Putamen (tissue), 1 donor: Measurements from ENCODE around the gene OTOG.
A peak's percentile ranks its signal among the peaks of the same experiment; 100 is the strongest.

Experiments
- DNase-seq: peaks from one replicate; pipeline ENCODE4 v3.0.0-alpha.2; 2016; ENCODE audit warnings: low spot score

OTOG gene

DNA sequence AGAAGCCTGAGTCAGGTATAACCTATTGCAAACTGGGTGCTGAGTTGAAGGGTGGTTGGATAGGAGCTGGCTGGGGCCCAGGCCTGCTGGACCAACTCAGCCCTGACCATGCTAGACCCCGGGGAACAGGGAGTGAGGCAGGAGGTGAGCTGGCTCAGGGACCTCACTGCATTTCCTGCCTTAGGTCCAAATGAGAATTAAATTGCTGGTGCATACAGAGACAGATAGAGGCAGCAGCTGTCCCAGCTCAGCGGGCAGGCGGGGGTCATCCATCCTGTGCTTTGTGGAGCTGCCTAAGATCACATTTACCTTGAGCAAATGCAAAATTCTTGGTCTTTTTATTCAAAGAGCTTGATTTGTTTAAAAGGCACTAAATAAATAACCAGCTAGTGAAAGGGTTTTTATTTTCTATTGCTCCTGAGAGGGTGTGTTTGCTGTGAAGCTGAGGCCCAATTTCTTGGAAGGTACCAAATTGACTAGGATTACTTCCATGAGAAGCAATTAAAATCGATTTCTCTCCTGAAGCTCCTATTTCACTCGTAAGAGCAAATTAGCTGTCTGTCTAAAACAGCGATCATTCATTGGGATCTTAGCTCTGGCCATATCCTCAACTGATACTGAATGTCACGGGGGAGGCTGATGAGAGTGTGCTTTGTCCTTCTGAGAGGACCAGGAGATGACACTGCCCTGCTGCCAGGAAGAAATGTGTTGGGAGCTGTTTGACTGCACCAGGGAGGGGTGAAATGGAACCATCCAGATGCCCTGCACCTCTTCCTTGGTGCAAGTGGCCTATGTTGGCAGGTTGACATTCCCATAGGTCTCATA, 27.8 kb upstream of the OTOG start:
- DNase-seq, result peak; percentile 58

DNA sequence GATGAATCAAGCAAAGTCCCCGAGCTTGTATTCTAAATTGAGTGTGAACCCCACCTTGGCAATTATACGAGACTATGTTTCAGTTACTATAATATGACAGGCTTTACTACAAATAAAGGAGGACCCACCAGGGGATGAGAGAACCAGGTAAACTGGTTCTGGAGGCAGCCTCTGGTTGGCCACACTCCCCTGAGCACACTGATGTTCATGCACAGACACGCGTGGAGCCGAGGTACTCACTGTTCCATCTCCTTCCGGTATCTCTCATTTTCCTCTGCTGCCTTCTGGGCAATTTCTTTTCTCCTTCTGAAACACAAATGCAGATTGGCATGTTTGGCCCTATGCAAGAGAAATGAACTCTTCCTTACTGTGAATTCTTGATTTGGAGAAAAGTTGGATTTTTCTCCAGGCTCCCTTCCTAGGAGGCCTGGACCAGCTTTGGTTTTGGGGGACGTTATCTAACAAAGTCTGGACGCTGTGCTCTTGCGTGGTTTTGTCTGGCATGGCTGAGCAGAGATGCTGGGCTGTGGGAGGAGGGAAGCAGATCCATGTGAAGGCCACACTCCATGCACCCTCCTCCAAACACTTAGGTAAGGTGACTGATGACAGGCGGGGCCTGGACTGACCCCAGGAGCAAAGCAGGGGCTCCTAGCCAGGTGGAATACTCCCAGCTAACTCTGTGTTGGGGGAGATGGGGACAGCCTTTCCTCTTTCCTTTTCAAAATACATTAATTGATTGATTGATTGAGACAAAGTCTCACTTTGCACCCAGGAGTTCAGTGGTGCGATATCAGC, 25.8 kb upstream of the OTOG start:
- DNase-seq, result no peak

DNA sequence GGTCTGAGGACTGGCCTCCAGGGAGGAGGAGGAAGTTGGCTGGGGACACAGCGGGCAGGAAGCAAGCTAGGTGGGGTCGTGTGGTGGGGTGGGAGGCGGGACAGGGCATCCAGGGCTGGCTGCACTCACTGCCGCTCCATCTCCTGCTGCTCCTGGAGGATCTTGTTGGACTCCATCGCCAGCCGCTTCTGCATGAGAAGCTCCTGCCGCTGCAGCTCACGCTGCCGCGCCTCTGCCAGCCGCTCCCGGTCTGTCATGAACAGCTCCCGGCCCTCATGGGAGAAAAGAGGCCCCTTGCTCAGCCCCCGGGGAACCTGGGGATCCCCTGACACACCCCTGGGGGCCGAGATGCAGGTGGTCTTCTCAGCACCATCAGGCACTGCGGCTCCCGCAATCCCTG, 24.4 kb upstream of the OTOG start:
- DNase-seq, result no peak

DNA sequence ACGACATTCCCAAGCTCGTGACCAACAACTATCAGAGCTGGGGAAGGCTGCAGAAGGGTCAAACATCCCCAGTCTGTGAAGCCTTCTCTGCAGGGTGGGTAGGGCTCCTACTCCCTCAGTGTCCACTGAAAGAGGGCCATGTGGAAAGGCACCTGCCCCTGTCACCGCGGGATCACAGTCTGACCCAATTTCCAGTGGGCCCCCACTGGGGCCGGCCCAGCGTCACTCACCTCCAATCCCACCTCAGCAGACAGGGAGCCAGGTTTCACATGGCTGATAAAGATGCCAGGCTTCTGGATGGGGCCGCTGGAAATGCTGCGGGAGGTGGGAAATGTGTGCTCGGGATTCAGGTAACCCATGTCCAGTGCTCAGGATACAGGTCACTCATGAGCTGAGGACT, 22.8 kb upstream of the OTOG start:
- DNase-seq, result no peak

DNA sequence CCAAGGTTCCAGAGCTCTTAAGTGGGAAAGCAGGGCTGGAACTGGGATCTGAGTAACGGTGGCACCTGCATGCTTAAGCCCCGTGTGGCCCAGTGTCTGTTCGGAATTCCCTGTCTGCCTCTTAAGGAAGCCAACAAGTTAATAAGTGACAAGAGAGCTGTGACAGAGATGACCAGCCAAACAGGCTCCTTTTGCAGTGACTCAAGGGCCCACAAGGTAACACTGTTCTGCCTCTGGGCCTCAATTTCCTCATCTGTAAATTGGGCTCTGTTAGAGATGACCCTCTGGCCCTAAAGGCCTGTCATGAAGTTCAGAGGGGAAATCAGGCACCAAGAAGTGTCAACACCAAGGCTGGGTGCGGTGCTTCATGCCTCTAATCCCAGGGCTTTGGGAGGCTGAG, 21.5 kb upstream of the OTOG start:
- DNase-seq, result no peak

DNA sequence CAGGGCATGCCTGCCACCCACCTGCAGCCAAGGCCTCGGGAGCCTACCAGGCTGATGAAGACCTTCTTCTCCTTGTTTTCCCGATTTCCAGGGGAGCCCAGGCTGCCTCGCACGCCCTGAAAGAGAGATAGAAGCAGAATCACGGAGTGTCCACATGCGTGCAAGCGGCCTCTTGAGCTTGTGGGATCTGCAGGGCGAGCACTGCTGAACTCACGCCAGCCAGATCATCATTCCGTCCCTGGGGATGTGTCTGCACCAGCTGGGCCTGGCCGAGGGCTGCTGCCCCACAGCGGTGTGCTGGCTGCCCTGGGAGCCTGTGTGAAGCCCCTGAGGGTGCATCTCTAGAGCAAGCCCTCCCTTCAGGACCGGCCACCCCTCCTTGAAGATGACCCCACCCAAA, 20.7 kb upstream of the OTOG start:
- DNase-seq, result no peak

DNA sequence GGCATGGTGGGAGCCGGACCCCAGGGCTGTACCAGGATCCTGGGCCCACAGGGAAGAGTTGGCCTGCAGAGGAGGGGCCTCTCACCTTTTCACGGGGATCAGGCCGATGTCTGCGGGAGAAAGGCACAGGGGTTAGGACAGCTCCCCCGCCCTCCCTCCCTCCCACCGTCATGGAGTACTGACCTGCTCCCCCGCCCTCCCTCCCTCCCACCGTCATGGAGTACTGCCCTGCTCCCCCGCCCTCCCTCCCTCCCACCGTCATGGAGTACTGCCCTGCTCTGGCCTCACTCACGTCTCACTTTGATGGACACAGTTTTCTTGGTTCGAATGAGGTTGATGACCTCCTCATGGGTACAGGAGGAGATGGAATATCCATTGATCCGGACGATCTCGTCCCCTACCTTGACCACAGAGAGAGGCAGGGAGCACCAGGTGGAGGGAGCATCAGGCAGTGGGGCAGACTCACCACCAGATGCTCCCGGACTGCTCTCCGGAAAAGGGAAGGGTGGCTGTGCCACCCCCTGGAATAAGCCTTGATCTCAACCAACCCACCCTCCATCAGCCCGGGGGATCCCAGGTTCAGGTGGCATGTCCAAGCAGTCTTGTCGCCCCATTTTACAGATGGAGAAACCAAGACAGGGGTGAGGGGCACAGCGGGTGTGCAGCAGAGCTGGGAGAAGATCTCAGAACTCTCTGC, 20.0 kb upstream of the OTOG start:
- no peak for DNase-seq

DNA sequence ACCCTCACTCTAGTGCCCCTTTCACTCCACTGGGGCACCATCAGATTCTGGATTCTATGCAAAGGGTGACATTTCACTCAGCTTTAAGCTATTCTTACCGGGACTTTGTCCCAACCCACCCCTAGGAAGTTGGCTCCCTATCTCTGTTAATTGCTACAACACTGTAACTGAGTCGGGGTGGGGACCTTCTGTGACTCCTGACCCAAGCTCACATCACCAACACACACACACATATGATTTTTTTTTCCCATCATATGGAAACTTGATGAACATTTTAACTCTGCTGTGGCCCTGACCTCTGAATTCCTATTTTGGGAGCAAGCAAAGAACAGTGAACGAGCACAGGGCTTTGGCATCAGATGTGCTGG, 19.4 kb upstream of the OTOG start:
- no peak for DNase-seq

DNA sequence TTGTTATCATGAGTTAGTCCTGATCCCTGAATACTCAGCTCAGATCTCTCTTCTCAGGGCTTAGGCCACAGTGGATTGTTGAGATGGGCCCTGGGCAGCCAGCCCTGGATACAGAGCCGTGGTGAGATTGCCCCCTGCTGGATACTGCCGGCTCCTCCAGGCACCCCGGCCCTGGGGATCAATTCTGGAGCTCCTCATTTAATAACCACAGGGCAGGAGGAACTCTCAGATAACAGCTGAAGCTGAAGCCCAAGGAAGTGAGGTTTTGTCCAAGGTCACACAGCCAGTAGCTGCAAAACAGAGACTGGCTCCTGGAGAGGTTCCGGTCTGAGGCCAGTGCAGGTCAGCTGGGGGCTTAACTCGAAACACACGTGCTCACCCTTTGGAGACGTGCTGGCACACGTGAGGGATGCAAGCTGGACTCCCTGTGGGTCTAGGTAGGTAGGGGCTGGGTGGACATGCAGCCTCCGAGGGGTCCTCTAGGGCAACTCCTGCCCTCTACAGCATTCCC, 18.8 kb upstream of the OTOG start:
- peak; percentile 44 for DNase-seq

DNA sequence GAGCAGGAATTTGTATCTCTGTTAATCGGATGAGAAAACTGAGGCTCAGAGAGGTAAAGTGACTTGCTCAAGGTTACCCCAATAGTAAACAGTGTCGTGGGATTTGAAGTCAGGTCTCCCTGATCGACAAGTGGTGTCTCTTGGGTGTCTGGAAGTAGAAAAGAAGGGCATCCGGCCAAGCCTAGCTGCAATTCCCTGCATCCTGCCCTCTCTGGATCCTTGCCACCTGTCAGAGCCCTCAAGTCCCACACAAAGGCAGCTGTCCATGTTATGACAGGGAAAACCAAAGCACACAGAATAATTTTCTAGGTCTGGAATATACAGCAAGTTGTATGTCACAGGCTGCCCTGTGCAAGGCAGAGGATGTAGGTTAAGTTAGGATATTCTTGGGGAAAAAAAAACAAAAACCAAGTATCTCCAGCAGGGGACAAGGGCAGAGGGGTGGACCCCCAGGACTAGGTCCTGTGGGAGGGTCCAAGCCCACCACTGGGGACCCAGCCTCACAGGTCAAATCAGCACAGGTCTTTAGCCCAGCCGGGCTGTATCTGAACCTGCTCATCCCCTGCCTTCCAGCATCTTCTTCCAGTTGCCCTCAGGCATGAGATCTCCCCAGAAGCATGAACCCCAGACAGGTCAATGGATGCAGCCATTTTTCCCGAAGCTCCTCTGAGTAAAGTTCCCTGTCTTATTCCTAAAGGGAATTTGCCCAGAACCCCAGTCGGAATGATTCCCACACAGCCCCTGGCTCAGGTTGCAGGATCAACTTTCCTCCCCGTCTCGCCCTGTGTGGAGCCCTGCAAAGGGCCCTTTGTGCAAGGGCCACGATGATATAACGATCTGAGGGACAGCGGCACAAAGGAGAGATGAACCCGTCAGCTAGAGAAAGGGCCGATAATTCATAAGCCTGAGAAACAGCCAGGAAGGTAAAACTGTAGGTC, 17.9 kb upstream of the OTOG start:
- no peak for DNase-seq

DNA sequence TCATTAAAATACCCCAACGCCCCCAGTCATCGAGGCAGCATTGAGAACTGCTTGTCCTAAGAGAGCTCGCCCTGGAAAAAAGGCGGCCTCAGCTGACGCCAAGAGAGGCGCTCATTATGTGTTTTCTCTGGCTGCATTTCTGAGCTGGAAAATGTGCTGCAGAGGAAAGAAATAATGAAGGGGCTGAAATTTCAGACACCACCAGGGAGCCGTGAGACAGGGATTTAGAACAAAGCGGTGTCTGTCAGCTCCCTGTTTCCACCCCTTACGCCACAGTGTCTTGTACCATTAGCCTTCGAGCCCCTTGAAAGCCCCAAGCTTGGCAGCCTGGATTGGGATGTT, 17.2 kb upstream of the OTOG start:
- DNase-seq, result peak; percentile 44

DNA sequence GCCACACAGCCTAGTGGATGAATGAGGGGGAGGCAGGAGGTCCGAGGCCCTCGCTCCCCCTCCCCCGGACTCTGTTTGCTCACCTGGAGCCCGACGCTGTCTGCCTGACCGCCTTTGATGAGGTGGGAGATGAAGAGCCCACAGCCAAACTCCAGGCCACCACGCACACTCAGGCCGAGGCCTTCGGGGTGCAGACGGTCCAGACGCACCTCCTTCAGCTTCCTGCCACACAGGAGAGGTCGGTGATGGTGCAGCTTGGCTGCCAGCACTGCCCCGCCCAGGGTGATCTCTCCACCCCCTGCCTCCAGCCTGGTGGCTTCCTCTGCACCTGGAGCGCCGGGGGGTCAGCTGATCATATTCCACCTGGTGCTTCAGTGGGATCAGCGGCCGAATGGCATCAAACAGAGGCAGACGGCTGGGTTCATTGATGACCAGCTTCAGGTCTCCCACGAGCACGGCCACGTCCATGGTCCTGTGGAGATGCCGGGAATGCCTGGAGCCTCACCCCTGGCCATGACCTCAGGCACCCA, 15.9 kb upstream of the OTOG start:
- no peak for DNase-seq

DNA sequence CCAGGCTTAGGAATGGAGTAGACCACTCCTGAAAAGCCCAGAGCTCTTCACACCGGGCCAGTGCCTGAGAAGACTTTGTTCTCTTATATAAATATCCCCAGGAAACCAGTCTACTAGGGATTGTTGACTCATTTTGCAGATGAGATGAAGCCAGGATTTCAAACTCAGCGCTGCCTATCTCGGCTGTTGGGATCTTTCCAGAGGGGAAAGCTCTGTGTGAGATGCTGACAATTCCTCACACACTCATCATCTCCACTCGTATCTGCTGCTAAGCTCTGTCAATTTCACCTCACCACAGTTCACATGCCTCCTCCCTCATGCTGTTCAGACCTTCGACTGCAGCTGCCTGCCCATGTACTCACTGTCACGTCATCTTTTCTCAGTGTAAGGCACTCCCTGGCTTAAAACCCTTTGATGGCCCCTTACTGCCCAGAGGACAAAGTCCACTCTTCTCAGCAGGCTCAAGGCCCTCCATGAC, 15.4 kb upstream of the OTOG start:
- DNase-seq, result peak; percentile 44

DNA sequence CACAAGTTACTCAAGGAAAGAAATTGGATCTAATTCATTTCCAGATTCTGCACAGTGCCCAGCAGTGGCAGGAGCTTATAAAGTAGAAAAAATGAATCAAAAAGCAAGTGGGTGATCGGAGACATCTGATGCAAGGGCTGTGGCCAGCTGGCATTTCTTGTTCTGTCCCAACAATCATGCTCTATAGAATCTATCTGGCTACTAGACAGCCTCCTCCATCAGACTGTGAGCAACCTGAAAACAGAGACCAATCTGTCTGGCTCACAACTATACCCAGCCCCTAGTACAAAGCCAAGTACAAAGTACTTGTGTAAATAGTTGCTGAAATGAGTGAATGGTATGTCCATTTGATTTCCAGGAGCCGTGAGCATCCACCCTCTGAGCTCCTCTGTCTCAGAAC, 14.3 kb upstream of the OTOG start:
- DNase-seq, result no peak

DNA sequence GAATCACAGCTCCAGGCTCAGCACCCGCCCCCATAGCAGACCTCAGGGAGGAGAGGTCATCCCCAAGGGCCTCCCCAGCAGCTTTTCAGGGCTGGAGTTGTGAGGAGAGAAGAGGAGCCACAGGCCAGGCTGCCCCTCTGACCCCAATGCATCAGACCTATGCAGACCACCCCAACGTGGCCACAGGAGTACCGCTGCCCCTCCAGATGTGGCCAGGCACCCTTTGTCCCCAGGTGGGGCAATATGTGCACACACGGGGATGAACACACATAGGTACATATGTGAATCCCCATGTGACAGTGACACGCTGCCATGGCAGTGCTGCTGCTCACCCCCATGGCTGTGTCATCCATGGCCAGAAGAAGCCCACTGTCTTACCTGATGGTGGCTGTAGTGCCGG, 13.7 kb upstream of the OTOG start:
- DNase-seq, result no peak

DNA sequence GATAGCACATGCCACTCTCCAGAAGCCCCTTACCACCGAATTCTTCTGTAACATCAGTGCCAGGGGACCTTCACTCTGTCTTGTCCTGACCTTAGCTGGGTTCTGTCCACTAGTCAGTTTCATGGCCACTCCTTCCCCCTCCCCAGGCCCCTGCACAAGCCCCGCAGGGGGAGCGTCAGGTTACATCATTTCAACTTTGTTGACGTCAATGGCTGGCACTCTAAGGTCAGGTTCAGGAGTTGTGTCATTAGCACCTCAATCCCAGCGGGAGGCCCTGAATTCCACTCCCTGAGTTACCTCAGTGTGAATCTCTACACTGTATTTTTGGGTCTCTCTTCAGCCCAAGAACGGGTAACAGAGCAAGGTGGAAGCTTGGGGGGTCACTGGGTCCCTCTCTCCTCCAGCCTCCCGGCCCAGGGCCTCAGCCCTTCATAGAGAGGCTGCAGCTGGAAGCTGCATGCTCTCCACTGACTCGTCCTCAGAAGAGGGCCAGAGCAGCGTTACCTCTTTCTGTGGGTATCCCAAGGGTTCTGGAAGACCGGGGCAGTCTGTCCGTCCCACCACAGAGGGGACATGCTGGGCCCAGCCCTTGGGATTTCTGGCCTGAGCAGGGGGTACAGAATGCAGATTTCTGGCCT, 13.2 kb upstream of the OTOG start:
- no peak for DNase-seq

DNA sequence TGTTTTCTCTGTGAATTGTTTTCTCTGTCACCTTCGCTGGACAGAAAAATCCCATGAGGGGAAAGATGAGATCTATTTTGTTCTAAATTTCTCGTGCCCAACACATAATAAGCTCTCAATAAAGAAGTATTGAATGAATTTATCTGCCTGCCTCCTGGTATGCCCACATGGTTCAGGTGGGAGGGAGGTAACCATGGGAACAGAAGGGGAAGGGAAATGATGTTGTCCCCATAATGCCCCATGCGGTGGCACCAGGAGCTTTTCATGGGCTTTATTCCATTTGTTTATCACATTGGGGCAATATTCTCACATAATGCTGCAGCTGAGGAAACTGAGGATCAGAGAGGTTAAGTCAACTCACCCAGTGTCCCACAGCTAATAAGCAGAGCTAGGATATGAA, 11.6 kb upstream of the OTOG start:
- DNase-seq, result no peak

DNA sequence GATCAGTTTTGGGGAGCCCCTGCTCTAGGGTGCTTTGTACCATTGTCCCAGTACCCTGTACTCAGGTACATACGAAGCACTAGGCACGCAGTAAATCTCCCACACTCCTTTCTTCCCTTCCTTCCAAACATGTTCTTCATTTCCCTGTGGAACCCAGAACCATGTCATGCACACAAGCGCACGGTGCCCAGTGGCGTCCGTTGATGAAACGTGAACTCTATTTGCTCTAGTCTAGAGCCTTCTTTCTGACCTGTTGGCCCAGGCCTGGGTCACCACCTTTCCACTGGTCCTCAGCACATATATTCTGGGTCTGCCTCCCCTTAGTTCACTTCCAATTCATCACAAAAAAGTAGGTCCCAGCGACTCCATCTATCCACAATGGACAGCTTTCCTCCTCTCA, 9.8 kb upstream of the OTOG start:
- no peak for DNase-seq

DNA sequence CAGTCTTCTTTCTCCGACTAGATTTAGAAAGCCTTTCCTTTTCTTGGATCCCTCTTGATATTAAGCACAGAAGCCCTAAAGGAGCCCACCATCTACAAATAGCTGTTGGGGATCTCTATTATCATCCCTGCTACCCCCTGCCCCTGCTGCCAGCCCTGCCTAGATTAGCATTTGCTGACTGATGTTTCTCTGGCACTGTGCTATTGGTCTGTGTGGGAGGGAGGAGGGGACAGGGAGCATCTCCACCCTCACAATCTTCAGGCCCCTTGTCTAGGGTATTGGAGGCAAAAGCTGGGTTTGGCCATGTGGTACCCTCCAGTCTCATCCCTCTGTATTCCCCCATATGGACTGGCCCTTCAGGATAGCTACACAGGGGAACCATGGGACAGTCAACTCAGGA, 9.0 kb upstream of the OTOG start:
- no peak for DNase-seq

DNA sequence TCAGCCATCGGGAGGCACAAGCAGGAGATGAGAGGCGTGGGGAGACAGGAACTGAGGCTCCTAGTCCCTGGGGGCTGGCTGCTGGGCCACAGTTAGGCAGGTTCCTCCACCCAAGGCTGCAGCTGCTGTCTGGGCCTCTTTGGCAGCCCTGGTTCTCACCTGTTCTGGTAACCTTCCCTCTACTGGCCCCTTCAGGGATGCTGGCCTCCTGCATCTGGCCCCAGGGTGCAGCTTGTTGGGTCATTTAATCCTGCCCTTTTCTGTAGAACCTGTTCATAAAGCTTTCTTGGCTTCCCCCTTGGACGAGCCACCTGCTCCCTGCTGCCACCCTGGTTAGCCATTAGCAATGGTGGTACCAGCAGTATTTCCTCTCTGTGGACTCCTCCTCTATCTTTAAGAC, 8.3 kb upstream of the OTOG start:
- no peak for DNase-seq

DNA sequence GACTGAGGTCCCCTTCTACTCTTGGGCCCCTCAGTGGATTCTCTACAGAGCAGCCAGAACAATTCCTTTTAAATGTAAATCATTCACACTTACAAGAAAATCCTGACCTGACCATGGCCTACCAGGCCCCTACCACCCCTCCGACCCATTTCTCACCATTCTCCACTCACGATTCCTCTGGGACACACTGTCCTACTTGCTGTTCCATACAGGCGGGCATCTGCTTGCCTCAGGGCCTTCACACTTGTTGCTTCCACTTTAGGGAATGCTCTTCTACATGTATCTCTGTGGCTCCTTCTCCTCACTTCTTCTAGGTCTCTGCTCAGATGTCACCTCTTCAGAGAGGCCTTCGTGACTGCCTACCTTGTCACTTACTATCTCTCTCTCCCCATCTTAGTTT, 6.3 kb upstream of the OTOG start:
- DNase-seq, result no peak
